ENCODE data around the gene CXXC5. TPM values are rescaled to one million over a fixed set of nuclear protein-coding genes. Genes with fewer than 3 reads are reported as not detected.

CXXC5 gene
- total and polyA plus RNA-seq, 9 of the 15 experiments (the other 6 are each of a cell fraction or from before 2014, with no cell fraction given): 1.9 to 123 (median 45.8) TPM

GRCh38 chr5:139710319-139711066, 62.3 kb downstream of the CXXC5 start (continued):
- TF ChIP-seq BDP1 (IDR thresholded peaks at IDR 0.05; ENCODE audit: insufficient read depth, insufficient read length) (no peak), POLR2A (conservative IDR thresholded peaks at IDR 0.05) (0 out of 2 replicates have a peak, but pooled peaks have one; percentile 38), MIER1 (IDR thresholded peaks at IDR 0.05; ENCODE audit: low read depth) (no peak; the same call in 1 of the 2 replicates), PHB (CRISPR knock-in tag; IDR thresholded peaks at IDR 0.05) (0 out of 2 replicates have a peak, but pooled peaks have one; percentile 58), EWSR1 (IDR thresholded peaks at IDR 0.05; ENCODE audit: borderline replicate concordance, low read depth, partially characterized antibody) (no peak), TRIM28 (IDR thresholded peaks at IDR 0.05) (no peak), COPS2 (conservative IDR thresholded peaks at IDR 0.05) (no peak), DPF2 (IDR thresholded peaks at IDR 0.05) (peak; percentile 27; the same call in 1 of the 2 replicates), ZNF512 (tag; IDR thresholded peaks at IDR 0.05) (no peak), E2F5 (CRISPR knock-in tag; IDR thresholded peaks at IDR 0.05) (0 out of 2 replicates have a peak, but pooled peaks have one; percentile 84), HDAC8 (tag; IDR thresholded peaks at IDR 0.05) (0 out of 2 replicates have a peak, but pooled peaks have one; percentile 64), DIDO1 (tag; IDR thresholded peaks at IDR 0.05; ENCODE audit: low read depth) (no peak), ZNF23 (CRISPR knock-in tag; IDR thresholded peaks at IDR 0.05) (no peak), ZNF133 (CRISPR knock-in tag; IDR thresholded peaks at IDR 0.05) (no peak), PRPF4 (IDR thresholded peaks at IDR 0.05; ENCODE audit: insufficient read depth, low read depth, low read length, poor library complexity, severe bottlenecking) (no peak), ZNF384 (IDR thresholded peaks at IDR 0.05; ENCODE audit: low read depth, low read length) (peak; percentile 91), ZNF644 (tag; IDR thresholded peaks at IDR 0.05; ENCODE audit: low read depth) (no peak), MLX (CRISPR knock-in tag; conservative IDR thresholded peaks at IDR 0.05) (no peak), MXD1 (CRISPR knock-in tag; IDR thresholded peaks at IDR 0.05; ENCODE audit: borderline replicate concordance, poor library complexity, severe bottlenecking) (no peak), MYNN (IDR thresholded peaks at IDR 0.05) (peak; percentile 16; the same call in 1 of the 2 replicates), MYNN (CRISPR knock-in tag; IDR thresholded peaks at IDR 0.05) (no peak), CGGBP1 (CRISPR knock-in tag; IDR thresholded peaks at IDR 0.05) (no peak), ZNF766 (CRISPR knock-in tag; conservative IDR thresholded peaks at IDR 0.05) (no peak), MYBL2 (IDR thresholded peaks at IDR 0.05; ENCODE audit: low read depth) (no peak), MYBL2 (CRISPR knock-in tag; IDR thresholded peaks at IDR 0.05; ENCODE audit: borderline replicate concordance) (no peak), RBM34 (IDR thresholded peaks at IDR 0.05; ENCODE audit: borderline replicate concordance, insufficient read depth, low read length) (no peak)

Measured in K562 (cell line).